H1 (cell line): ENCODE results near the gene IL1RAPL1. TPM values are rescaled to one million over a fixed set of nuclear protein-coding genes. Genes with fewer than 3 reads are reported as not detected.

Experiments used
- BCL11A ChIP-seq, 2 experiments: IDR thresholded peaks; one replicate each; pipeline ENCODE4 v1.6.1; 2011; ENCODE audit warnings: low read depth in 2 of 2, low read length in 2 of 2, mild to moderate bottlenecking in 2 of 2
- CEBPB ChIP-seq: IDR thresholded peaks from 2 replicates; pipeline ENCODE4 v1.6.1; 2012; ENCODE audit warnings: low read depth, low read length
- CTBP2 ChIP-seq: IDR thresholded peaks from 2 replicates; pipeline ENCODE4 v1.7.0; 2011; ENCODE audit warnings: borderline replicate concordance, mild to moderate bottlenecking, moderate library complexity, mixed read lengths, low read length; ENCODE audit not compliant: insufficient read depth, insufficient read length
- HDAC6 ChIP-seq: IDR thresholded peaks from one replicate; pipeline ENCODE4 v1.7.1; 2012; ENCODE audit warnings: low read depth, mild to moderate bottlenecking, inconsistent platforms, low read length, moderate library complexity
- JUN ChIP-seq: IDR thresholded peaks from 2 replicates; pipeline ENCODE4 v1.6.1; 2011; ENCODE audit warnings: low read depth, mild to moderate bottlenecking, improper control_type of control experiment, low read length
- POLR2A ChIP-seq, 2 experiments: IDR thresholded peaks; 1 replicate in 1 of 2; 2 replicates in 1 of 2; pipeline ENCODE4 v1.6.1; 2011; ENCODE audit warnings: low read depth in 2 of 2, low read length in 2 of 2, mild to moderate bottlenecking in 2 of 2; ENCODE audit errors: control extremely low read depth in 1 of 2
- RNF2 ChIP-seq: fragments of 200-900, 300-1000 bp; sonication (generic); IDR thresholded peaks from 2 replicates; pipeline ENCODE4 v1.7.1; 2016; ENCODE audit warnings: borderline replicate concordance, low read depth, mild to moderate bottlenecking, antibody characterized with exemption, low read length; ENCODE audit not compliant: poor library complexity, severe bottlenecking; ENCODE audit errors: missing control alignments
- SP4 ChIP-seq: IDR thresholded peaks from 2 replicates; pipeline ENCODE4 v1.6.1; 2012; ENCODE audit warnings: low read length, inconsistent platforms
- TAF7 ChIP-seq: optimal IDR thresholded peaks from 2 replicates; pipeline ENCODE3; 2011; ENCODE audit warnings: low read depth, mild to moderate bottlenecking, inconsistent platforms, low read length, moderate library complexity, borderline replicate concordance
- USF2 ChIP-seq: IDR thresholded peaks from 2 replicates; pipeline ENCODE4 v1.6.1; 2011; ENCODE audit warnings: low read length, improper control_type of control experiment
- polyA plus RNA-seq, 7 experiments: library from polyadenylated mRNA; depleted of rRNA in 3 of 7; stranded (reverse) in 5 of 7; unstranded in 2 of 7; fragments of >200 nt in 5 of 7; fragments of 200-250 nt in 2 of 7; gene quantifications; 1 replicate in 5 of 7; 2 replicates in 1 of 7; 4 replicates in 1 of 7; pipeline versions ENCODE4 v1.2.1 to v1.2.3, GENCODE V29; 2011 to 2013; ENCODE audit warnings: missing spikeins in 2 of 7, mixed read lengths in 2 of 7
- total RNA-seq: library from RNA; stranded (reverse); fragmentation: NEBNext Ultra II Directional; extraction: Animal tissue kit (Norgen Biotek cat#: 25700); gene quantifications from 2 replicates; pipeline ENCODE4 v1.2.1, GENCODE V29; 2021
- TF ChIP-seq, protein P1 (sequence below): fragments of 300-600 bp; sonication (generic); IDR thresholded peaks from 2 replicates; pipeline ENCODE4 v1.7.1; 2012; ENCODE audit warnings: low read length, moderate library complexity, mild to moderate bottlenecking, inconsistent platforms; ENCODE audit not compliant: insufficient replicate concordance

The IL1RAPL1 gene
- total and polyA plus RNA-seq, 2 of the 8 experiments (the other 6 are each of a cell fraction or from before 2014, with no cell fraction given), result 0.11 to 0.35 TPM

DNA sequence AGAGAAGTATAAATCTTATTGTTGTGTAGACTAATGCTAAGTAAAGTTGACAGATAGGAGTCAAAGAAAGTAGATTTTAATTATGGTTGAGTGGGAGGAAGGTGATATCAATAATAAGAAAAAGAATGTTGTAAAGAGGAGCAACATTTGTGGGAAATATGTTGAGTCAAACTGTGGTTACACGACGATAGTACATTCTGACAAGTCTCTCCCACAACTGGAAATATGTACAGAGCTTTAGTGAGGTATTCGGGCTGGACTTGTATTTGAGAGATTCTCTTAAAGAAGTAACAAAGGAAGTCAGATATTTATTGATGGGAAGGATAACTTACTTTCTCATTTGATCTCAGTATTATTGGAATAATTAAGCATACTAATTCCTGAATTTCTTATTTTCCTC is 1102.8 kb downstream of the IL1RAPL1 start (continued):
- TF ChIP-seq, protein P1, sequence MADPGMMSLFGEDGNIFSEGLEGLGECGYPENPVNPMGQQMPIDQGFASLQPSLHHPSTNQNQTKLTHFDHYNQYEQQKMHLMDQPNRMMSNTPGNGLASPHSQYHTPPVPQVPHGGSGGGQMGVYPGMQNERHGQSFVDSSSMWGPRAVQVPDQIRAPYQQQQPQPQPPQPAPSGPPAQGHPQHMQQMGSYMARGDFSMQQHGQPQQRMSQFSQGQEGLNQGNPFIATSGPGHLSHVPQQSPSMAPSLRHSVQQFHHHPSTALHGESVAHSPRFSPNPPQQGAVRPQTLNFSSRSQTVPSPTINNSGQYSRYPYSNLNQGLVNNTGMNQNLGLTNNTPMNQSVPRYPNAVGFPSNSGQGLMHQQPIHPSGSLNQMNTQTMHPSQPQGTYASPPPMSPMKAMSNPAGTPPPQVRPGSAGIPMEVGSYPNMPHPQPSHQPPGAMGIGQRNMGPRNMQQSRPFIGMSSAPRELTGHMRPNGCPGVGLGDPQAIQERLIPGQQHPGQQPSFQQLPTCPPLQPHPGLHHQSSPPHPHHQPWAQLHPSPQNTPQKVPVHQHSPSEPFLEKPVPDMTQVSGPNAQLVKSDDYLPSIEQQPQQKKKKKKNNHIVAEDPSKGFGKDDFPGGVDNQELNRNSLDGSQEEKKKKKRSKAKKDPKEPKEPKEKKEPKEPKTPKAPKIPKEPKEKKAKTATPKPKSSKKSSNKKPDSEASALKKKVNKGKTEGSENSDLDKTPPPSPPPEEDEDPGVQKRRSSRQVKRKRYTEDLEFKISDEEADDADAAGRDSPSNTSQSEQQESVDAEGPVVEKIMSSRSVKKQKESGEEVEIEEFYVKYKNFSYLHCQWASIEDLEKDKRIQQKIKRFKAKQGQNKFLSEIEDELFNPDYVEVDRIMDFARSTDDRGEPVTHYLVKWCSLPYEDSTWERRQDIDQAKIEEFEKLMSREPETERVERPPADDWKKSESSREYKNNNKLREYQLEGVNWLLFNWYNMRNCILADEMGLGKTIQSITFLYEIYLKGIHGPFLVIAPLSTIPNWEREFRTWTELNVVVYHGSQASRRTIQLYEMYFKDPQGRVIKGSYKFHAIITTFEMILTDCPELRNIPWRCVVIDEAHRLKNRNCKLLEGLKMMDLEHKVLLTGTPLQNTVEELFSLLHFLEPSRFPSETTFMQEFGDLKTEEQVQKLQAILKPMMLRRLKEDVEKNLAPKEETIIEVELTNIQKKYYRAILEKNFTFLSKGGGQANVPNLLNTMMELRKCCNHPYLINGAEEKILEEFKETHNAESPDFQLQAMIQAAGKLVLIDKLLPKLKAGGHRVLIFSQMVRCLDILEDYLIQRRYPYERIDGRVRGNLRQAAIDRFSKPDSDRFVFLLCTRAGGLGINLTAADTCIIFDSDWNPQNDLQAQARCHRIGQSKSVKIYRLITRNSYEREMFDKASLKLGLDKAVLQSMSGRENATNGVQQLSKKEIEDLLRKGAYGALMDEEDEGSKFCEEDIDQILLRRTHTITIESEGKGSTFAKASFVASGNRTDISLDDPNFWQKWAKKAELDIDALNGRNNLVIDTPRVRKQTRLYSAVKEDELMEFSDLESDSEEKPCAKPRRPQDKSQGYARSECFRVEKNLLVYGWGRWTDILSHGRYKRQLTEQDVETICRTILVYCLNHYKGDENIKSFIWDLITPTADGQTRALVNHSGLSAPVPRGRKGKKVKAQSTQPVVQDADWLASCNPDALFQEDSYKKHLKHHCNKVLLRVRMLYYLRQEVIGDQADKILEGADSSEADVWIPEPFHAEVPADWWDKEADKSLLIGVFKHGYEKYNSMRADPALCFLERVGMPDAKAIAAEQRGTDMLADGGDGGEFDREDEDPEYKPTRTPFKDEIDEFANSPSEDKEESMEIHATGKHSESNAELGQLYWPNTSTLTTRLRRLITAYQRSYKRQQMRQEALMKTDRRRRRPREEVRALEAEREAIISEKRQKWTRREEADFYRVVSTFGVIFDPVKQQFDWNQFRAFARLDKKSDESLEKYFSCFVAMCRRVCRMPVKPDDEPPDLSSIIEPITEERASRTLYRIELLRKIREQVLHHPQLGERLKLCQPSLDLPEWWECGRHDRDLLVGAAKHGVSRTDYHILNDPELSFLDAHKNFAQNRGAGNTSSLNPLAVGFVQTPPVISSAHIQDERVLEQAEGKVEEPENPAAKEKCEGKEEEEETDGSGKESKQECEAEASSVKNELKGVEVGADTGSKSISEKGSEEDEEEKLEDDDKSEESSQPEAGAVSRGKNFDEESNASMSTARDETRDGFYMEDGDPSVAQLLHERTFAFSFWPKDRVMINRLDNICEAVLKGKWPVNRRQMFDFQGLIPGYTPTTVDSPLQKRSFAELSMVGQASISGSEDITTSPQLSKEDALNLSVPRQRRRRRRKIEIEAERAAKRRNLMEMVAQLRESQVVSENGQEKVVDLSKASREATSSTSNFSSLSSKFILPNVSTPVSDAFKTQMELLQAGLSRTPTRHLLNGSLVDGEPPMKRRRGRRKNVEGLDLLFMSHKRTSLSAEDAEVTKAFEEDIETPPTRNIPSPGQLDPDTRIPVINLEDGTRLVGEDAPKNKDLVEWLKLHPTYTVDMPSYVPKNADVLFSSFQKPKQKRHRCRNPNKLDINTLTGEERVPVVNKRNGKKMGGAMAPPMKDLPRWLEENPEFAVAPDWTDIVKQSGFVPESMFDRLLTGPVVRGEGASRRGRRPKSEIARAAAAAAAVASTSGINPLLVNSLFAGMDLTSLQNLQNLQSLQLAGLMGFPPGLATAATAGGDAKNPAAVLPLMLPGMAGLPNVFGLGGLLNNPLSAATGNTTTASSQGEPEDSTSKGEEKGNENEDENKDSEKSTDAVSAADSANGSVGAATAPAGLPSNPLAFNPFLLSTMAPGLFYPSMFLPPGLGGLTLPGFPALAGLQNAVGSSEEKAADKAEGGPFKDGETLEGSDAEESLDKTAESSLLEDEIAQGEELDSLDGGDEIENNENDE, result no peak
- no peak for TF ChIP-seq CTBP2
- TF ChIP-seq BCL11A (IDR thresholded peaks at IDR 0.05; ENCODE audit: low read depth in 2 of 2, low read length in 2 of 2), result no peak
- TF ChIP-seq RNF2, result no peak
- TF ChIP-seq HDAC6, result no peak
- TF ChIP-seq SP4, result no peak
- TF ChIP-seq POLR2A (IDR thresholded peaks at IDR 0.05; ENCODE audit: control extremely low read depth in 1 of 2, low read depth in 2 of 2, low read length in 2 of 2), result no peak
- no peak for TF ChIP-seq USF2
- no peak for TF ChIP-seq JUN
- no peak for TF ChIP-seq CEBPB
- TF ChIP-seq TAF7, result no peak
